Neutrophil (primary cell): ENCODE measurements around the gene KHSRP.

Experiments used
- H3K27ac ChIP-seq: fragments of 200-600 bp; sonication (generic); 2 replicates; pipeline ENCODE4 v1.5.1; 2016; ENCODE audit warnings: mild to moderate bottlenecking, moderate library complexity
- H3K27me3 ChIP-seq: fragments of 200-600 bp; sonication (generic); 2 replicates; pipeline ENCODE4 v1.6.0; 2016; ENCODE audit warnings: mild to moderate bottlenecking
- H3K36me3 ChIP-seq: fragments of 200-600 bp; sonication (generic); 2 replicates; pipeline ENCODE4 v1.5.1; 2017
- H3K4me1 ChIP-seq, 2 experiments: fragments of 200-600 bp in 1 of 2; sonication (generic) in 1 of 2; 1 replicate in 1 of 2; 2 replicates in 1 of 2; pipeline versions ENCODE4 v1.5.1 to v1.6.1; 2013 to 2016; ENCODE audit warnings: low read depth in 1 of 2, low read length in 1 of 2, mild to moderate bottlenecking in 1 of 2, moderate library complexity in 1 of 2; ENCODE audit not compliant: control insufficient read depth in 1 of 2, insufficient read depth in 1 of 2
- H3K4me3 ChIP-seq, 2 experiments: fragments of 200-600 bp in 1 of 2; sonication (generic) in 1 of 2; 1 replicate in 1 of 2; 2 replicates in 1 of 2; pipeline ENCODE4 v1.5.1; 2013 to 2016; ENCODE audit warnings: low read depth in 1 of 2, low read length in 1 of 2, mild to moderate bottlenecking in 1 of 2, moderate library complexity in 1 of 2
- H3K9me3 ChIP-seq: fragments of 200-600 bp; sonication (generic); 2 replicates; pipeline ENCODE4 v1.5.1; 2016
- CTCF ChIP-seq: fragments of 200-600 bp; sonication (generic); IDR thresholded peaks from 2 replicates; pipeline ENCODE4 v1.5.1; 2016; ENCODE audit warnings: antibody characterized with exemption

Gene KHSRP

GRCh38 chr19:6393983-6394412 is 30.6 kb downstream of the KHSRP start:
- H3K27me3 ChIP-seq: no peaks in the 10 kb centered on the region
- H3K4me3 ChIP-seq: peak overlapping the region; percentile 95 to 99
- no peak for TF ChIP-seq CTCF
- peak overlapping the region; percentile 97 for H3K27ac ChIP-seq
- no peaks in the 10 kb centered on the region for H3K9me3 ChIP-seq
- H3K36me3 ChIP-seq: peaks cover 22% of the 10 kb centered on the region
- H3K4me1 ChIP-seq: peaks cover 15 to 17% of the 10 kb centered on the region in 2 experiments

- H3K36me3 ChIP-seq: peaks cover 28% of the 10 kb centered on the region
Measured at GRCh38 chr19:6393074-6393982, 31.3 kb downstream of the KHSRP start, which contains the start of gene GTF2F1. Gene GTF2F1, minus strand, starts transcription at chr19:6393164. Its CDS starts 169 bp downstream, at chr19:6392995.

GRCh38 chr19:6392221-6393073 is 32.2 kb downstream of the KHSRP start:
- Histone ChIP-seq H3K4me1 (peaks cover 15 to 17% of the 10 kb centered on the region in 2 experiments), H3K27ac (peak overlapping the region; percentile 97), H3K4me3 (peak overlapping the region; percentile 95 to 99), H3K27me3 (no peaks in the 10 kb centered on the region), H3K36me3 (peaks cover 37% of the 10 kb centered on the region), H3K9me3 (no peaks in the 10 kb centered on the region)
- TF ChIP-seq CTCF: no peak

More at GRCh38 chr19:6393074-6393982, 31.3 kb downstream of the KHSRP start, which contains the start of gene GTF2F1:
- Histone ChIP-seq H3K9me3 (no peaks in the 10 kb centered on the region), H3K4me1 (peaks cover 15 to 17% of the 10 kb centered on the region in 2 experiments), H3K27ac (peak within 1 kb of the TSS; percentile 97), H3K27me3 (no peaks in the 10 kb centered on the region), H3K4me3 (peak within 1 kb of the TSS; percentile 95 to 99)
- TF ChIP-seq CTCF: no peak

- Histone ChIP-seq H3K4me3 (no peak overlapping the region), H3K9me3 (no peaks in the 10 kb centered on the region), H3K27ac (no peak overlapping the region), H3K4me1 (peaks cover 4 to 7% of the 10 kb centered on the region in 2 experiments), H3K36me3 (peaks cover 87% of the 10 kb centered on the region), H3K27me3 (no peaks in the 10 kb centered on the region)
- TF ChIP-seq CTCF: no peak
Measured at GRCh38 chr19:6387372-6387771, 37.2 kb downstream of the KHSRP start.

- no peaks in the 10 kb centered on the region for H3K9me3 ChIP-seq
- H3K27ac ChIP-seq: no peak overlapping the region
- H3K4me1 ChIP-seq: no peaks in the 10 kb centered on the region
- H3K36me3 ChIP-seq: peaks cover 99% of the 10 kb centered on the region
- H3K4me3 ChIP-seq: no peak overlapping the region
- H3K27me3 ChIP-seq: no peaks in the 10 kb centered on the region
- no peak for TF ChIP-seq CTCF
Measured at GRCh38 chr19:6384381-6384780, 40.2 kb downstream of the KHSRP start.
